Left lung (tissue), 10 donors: ENCODE results near the gene ICAM5. TPM values are rescaled to one million over a fixed set of nuclear protein-coding genes. Genes with fewer than 3 reads are reported as not detected.

Experiments
- ATAC-seq: fragments of 200-7000 bp; cut with Tn5 transposase; one replicate; pipeline ENCODE4 v1.9.1; 2020; ENCODE audit warnings: moderate library complexity
- DNase-seq, 4 donors: peaks; one replicate each; pipeline ENCODE4 v3.0.0-alpha.2; 2013 to 2020
- H3K27ac ChIP-seq, 2 donors: fragments of 200-600 bp; sonication (generic) in 1 of 2; one replicate each; pipeline versions ENCODE4 v1.5.0 to v1.8.0; 2020 to 2021
- H3K27me3 ChIP-seq, 2 donors: fragments of 200-600 bp; sonication (generic) in 1 of 2; one replicate each; pipeline versions ENCODE4 v1.5.0 to v1.8.0; 2020 to 2021
- H3K36me3 ChIP-seq, 2 donors: fragments of 200-600 bp; sonication (generic) in 1 of 2; one replicate each; pipeline versions ENCODE4 v1.5.0 to v1.8.0; 2020 to 2021
- H3K4me1 ChIP-seq, 2 donors: fragments of 200-600 bp; one replicate each; pipeline ENCODE4 v1.8.0; 2021
- H3K4me3 ChIP-seq, 2 donors: fragments of 200-600 bp; sonication (generic) in 1 of 2; one replicate each; pipeline versions ENCODE4 v1.5.0 to v1.8.0; 2020 to 2021; ENCODE audit warnings: mild to moderate bottlenecking in 1 of 2
- H3K9me3 ChIP-seq, 2 donors: fragments of 200-600 bp; sonication (generic) in 1 of 2; one replicate each; pipeline versions ENCODE4 v1.5.0 to v1.8.0; 2020 to 2021
- intact Hi-C, 2 donors: fragments of 100-400 bp; cut with DNase I; formaldehyde crosslinking; loops; one replicate each; pipeline versions ENCODE4 v1.11.2 to v1.14.2; 2022
- polyA plus RNA-seq, 6 donors: library from polyadenylated mRNA; unstranded; fragments of 120-200 nt; gene quantifications; one replicate each; pipeline ENCODE4 v1.2.1, GENCODE V29; 2013; ENCODE audit not compliant: insufficient read length in 6 of 6
- total RNA-seq, 2 donors: library from RNA; stranded (reverse); fragmentation: NEBNext Ultra II Directional; extraction: Animal tissue kit (Norgen Biotek cat#: 25700); gene quantifications; one replicate each; pipeline ENCODE4 v1.2.1, GENCODE V29; 2021
- TF ChIP-seq, protein P1 (sequence below), 2 donors: fragments of 200-600 bp; sonication (generic) in 1 of 2; IDR thresholded peaks; one replicate each; pipeline versions ENCODE4 v1.5.0 to v1.8.0; 2021; ENCODE audit warnings: antibody characterized with exemption in 2 of 2
- donor health status: DM: no; HTN: yes; CAD: no.
- donor health status: DM: no; HTN: no; CAD: no.

The ICAM5 gene
- total and polyA plus RNA-seq, 8 donors = 3.9 to 25.7 (median 11.4) TPM

DNA sequence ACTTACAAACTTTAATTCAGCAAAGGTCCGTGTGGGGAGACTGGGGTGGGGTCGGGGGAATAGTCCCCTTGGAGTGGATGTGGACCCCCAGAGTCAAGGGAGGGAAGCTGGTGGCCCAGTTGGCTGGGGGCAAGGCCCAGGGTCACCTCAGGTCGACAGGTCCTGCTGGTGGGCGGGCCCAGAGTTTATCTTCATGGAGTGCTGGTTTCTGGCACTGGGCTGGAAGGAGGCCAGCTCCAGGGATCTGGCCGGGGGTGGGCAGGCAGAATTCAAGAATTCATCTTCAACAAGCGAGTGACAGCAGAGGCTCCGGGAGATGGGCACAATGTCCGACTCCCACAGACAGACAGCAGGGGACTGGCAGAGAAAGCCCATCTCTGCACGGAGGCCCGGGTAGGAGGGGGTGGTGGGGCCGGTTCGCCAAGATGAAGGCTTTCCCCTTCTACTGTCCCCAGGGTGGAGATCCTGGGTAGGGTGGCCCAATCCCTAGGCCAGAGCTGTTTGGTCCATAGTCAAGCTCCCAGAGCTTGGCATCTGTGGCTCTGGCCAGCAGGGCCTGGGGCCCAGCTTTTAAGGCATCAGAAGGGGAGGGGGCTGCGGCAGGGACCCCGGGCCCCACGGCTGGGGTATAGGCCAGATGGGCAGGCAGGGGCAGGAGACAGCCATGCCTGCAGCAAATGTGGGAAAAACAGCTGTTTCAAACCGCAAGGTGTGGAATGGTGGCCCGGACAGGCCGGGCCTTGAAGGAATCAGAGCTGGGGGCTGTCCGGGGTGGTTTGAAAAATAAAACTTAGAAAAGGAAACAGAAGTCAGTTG, 26.7 kb downstream of the ICAM5 start:
- H3K9me3 ChIP-seq = no peaks in the 10 kb centered on the region
- TF ChIP-seq, protein P1, sequence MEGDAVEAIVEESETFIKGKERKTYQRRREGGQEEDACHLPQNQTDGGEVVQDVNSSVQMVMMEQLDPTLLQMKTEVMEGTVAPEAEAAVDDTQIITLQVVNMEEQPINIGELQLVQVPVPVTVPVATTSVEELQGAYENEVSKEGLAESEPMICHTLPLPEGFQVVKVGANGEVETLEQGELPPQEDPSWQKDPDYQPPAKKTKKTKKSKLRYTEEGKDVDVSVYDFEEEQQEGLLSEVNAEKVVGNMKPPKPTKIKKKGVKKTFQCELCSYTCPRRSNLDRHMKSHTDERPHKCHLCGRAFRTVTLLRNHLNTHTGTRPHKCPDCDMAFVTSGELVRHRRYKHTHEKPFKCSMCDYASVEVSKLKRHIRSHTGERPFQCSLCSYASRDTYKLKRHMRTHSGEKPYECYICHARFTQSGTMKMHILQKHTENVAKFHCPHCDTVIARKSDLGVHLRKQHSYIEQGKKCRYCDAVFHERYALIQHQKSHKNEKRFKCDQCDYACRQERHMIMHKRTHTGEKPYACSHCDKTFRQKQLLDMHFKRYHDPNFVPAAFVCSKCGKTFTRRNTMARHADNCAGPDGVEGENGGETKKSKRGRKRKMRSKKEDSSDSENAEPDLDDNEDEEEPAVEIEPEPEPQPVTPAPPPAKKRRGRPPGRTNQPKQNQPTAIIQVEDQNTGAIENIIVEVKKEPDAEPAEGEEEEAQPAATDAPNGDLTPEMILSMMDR (IDR thresholded peaks at IDR 0.05) = no peak
- ATAC-seq (peak; percentile 7), DNase-seq (no peak)
- H3K27ac ChIP-seq = peak overlapping the region in 1 of 2 donors; percentile 41
- peaks cover 4 to 19% of the 10 kb centered on the region in 2 donors for H3K4me1 ChIP-seq
- no peaks in the 10 kb centered on the region for H3K27me3 ChIP-seq
- H3K4me3 ChIP-seq = peak overlapping the region in 1 of 2 donors; percentile 94
- H3K36me3 ChIP-seq = peaks cover 0 to 55% of the 10 kb centered on the region in 2 donors
- intact Hi-C loops = no loop called here

DNA sequence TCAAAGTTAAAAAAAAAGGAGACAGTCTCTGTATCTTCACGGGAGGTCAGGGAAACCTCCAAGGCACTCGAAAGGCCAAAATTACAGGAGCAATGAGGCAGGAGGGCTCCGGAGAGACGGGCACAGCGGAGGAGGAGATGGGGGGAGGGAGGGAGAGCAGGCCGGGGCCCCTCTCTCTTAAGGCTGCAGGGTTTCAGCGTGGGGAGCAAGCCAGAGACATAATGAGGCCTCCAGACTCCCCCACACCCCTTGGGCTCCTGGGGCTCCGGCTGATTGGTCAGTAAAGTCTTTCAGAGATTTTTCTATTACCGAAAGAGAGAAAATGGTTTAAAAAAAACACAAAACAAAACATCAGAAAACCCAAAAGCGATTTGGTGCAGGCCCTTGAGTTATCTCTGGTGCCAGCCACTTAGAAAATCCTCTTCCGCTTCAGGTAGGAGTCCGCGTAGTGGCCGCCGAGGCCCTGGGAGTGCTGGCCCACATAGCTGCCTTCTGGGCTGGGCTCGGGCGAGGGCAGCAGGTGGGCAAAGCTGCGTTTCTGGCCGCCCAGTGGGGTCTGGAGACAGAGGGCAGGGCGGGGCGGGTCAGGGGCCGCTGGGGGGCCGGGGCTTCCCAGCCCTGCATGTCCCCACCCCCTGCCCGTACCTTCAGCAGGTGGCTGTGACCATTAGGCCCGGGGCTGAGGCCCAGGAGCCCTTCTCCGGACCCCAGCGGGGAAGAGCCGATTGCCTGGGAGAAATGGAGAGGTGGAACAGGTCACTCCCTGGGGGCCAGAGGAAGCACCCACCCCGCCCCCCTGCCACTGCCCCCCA, 27.5 kb downstream of the ICAM5 start:
- DNase-seq (no peak), ATAC-seq (no peak)
- peaks cover 0 to 63% of the 10 kb centered on the region in 2 donors for H3K36me3 ChIP-seq
- H3K4me1 ChIP-seq = peaks cover 4 to 19% of the 10 kb centered on the region in 2 donors
- no peak overlapping the region for H3K4me3 ChIP-seq
- intact Hi-C loops = no loop called here
- H3K9me3 ChIP-seq = no peaks in the 10 kb centered on the region
- no peaks in the 10 kb centered on the region for H3K27me3 ChIP-seq
- TF ChIP-seq, protein P1 (IDR thresholded peaks at IDR 0.05) = no peak
- H3K27ac ChIP-seq = no peak overlapping the region

- ATAC-seq (no peak), DNase-seq (no peak)
- Histone ChIP-seq H3K4me3 (no peak overlapping the region), H3K9me3 (no peaks in the 10 kb centered on the region), H3K27me3 (no peaks in the 10 kb centered on the region), H3K4me1 (peaks cover 4 to 19% of the 10 kb centered on the region in 2 donors), H3K36me3 (peaks cover 0 to 70% of the 10 kb centered on the region in 2 donors), H3K27ac (no peak overlapping the region)
- TF ChIP-seq, protein P1 (IDR thresholded peaks at IDR 0.05) = no peak
- intact Hi-C loops = no loop called here
Measured at GRCh38 chr19:10317857-10318462, 28.2 kb downstream of the ICAM5 start.

GRCh38 chr19:10318807-10319682, 29.3 kb downstream of the ICAM5 start:
- Histone ChIP-seq H3K4me1 (peaks cover 4 to 19% of the 10 kb centered on the region in 2 donors), H3K9me3 (no peaks in the 10 kb centered on the region), H3K36me3 (peaks cover 0 to 81% of the 10 kb centered on the region in 2 donors), H3K27me3 (no peaks in the 10 kb centered on the region), H3K27ac (no peak overlapping the region), H3K4me3 (no peak overlapping the region)
- no peak for ATAC-seq
- intact Hi-C loops = no loop called here
- TF ChIP-seq, protein P1 (IDR thresholded peaks at IDR 0.05) = no peak
- DNase-seq = no peak
